Stimulated activated CD4-positive, alpha-beta T cell treated with anti-CD3 and anti-CD28 coated beads, Interleukin-15, amount 100 ng/mL, for 24 hours (primary cell): Measurements from ENCODE around the gene PEX1.
"Not testable (repeated sequence)": the region's sequence is repeated elsewhere in the genome, so short reads cannot be mapped to it uniquely, and the experiment has no call there.

ENCODE experiments used
- DNase-seq: peaks from one replicate; pipeline ENCODE4 v3.0.0-alpha.2; 2020

The PEX1 gene

GRCh38 chr7:92528188-92528957 lies at the start of gene PEX1, which contains the start of gene RBM48:
Gene PEX1 (minus strand): TSS chr7:92528520. CDS start chr7:92528435, 85 bp downstream.
Gene RBM48 (plus strand): TSS chr7:92528795. CDS start chr7:92528814, 19 bp downstream.
- DNase-seq = peak; percentile 95

- no peak for DNase-seq
Observed at GRCh38 chr7:92576296-92576695, 48.0 kb upstream of the PEX1 start.

- no peak for DNase-seq
Observed at GRCh38 chr7:92569137-92569536, 40.8 kb upstream of the PEX1 start.

GRCh38 chr7:92567460-92567859 lies 39.1 kb upstream of the PEX1 start:
- no peak for DNase-seq

- no peak for DNase-seq
Observed at GRCh38 chr7:92563345-92563744, 35.0 kb upstream of the PEX1 start.

- DNase-seq = no peak
Observed at GRCh38 chr7:92560602-92561001, 32.3 kb upstream of the PEX1 start.

- DNase-seq = no peak
Observed at GRCh38 chr7:92557808-92558362, 29.6 kb upstream of the PEX1 start.

- no peak for DNase-seq
Observed at GRCh38 chr7:92557249-92557648, 28.9 kb upstream of the PEX1 start.

GRCh38 chr7:92550194-92550593 lies 21.9 kb upstream of the PEX1 start:
- no peak for DNase-seq

GRCh38 chr7:92547579-92547978 lies 19.3 kb upstream of the PEX1 start:
- DNase-seq = no peak

- no peak for DNase-seq
Observed at GRCh38 chr7:92546856-92547497, 18.7 kb upstream of the PEX1 start.

GRCh38 chr7:92545116-92545515 lies 16.8 kb upstream of the PEX1 start:
- DNase-seq = not testable (repeated sequence)

GRCh38 chr7:92543542-92543941 lies 15.2 kb upstream of the PEX1 start:
- not testable (repeated sequence) for DNase-seq

GRCh38 chr7:92534572-92534971 lies 6.3 kb upstream of the PEX1 start:
- no peak for DNase-seq

GRCh38 chr7:92528958-92529264 lies 591 bp upstream of the PEX1 start:
- DNase-seq = no peak

- peak; percentile 71 for DNase-seq
Observed at GRCh38 chr7:92527300-92528187, 776 bp downstream of the PEX1 start.

GRCh38 chr7:92523110-92523509 lies 5.2 kb downstream of the PEX1 start:
- DNase-seq = no peak

GRCh38 chr7:92520024-92520423 lies 8.3 kb downstream of the PEX1 start:
- no peak for DNase-seq

- no peak for DNase-seq
Observed at GRCh38 chr7:92517631-92518030, 10.7 kb downstream of the PEX1 start.

GRCh38 chr7:92513167-92513902 lies 15.0 kb downstream of the PEX1 start:
- DNase-seq = no peak

- DNase-seq = no peak
Observed at GRCh38 chr7:92508946-92509345, 19.4 kb downstream of the PEX1 start.

GRCh38 chr7:92506363-92506762 lies 22.0 kb downstream of the PEX1 start:
- no peak for DNase-seq

GRCh38 chr7:92504563-92504962 lies 23.8 kb downstream of the PEX1 start:
- DNase-seq = no peak
